GM03348 (cell line): ENCODE data around the gene LRRC53.

Experiments
- DNase-seq: peaks from one replicate; pipeline ENCODE4 v3.0.0; 2012; ENCODE audit warnings: low spot score

LRRC53 gene

GRCh38 chr1:74512170-74512915 is at the start of gene LRRC53:
LRRC53 (minus strand) TSS chr1:74512611; CDS start chr1:74483349, 29,262 bp downstream.
- DNase-seq: no peak

- no peak for DNase-seq
Observed at GRCh38 chr1:74549932-74550331, 37.5 kb upstream of the LRRC53 start.

DNA sequence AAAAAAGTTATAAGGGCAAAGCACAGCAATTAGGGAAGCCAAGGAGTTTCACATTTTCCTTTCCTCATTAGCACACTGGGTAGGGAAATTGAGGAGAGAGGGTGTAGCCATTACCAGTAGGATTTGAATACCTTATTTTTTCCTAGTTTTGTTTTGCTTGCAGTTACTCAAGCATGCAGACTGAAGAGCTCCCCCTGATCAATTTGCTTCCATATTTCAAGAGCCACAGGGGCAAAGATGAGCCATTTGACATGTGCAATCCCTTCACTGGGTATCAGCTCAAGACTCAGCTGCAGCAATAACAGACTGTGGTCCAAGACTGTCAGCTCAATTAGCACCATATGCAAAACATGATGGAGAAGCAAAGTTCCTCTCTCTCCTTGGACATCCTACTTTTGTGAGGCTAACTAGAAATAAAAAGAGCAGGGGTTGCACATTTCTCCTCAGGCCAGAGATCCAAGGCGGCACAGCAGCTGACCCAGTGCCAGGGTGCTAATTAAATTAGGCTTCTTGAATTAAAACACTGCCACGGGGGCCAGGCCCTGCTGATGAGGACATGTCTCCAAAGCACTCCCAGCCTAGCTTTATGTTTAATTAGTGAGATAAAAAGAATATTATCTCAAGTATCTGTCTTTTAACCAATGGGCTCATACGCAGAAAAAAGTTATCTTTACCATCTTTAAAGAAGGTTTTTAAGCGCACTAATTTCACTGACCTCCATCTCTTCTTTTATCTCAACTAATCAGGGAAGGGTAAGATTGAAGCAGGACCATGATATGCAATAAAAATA is 36.7 kb upstream of the LRRC53 start:
- no peak for DNase-seq

DNA sequence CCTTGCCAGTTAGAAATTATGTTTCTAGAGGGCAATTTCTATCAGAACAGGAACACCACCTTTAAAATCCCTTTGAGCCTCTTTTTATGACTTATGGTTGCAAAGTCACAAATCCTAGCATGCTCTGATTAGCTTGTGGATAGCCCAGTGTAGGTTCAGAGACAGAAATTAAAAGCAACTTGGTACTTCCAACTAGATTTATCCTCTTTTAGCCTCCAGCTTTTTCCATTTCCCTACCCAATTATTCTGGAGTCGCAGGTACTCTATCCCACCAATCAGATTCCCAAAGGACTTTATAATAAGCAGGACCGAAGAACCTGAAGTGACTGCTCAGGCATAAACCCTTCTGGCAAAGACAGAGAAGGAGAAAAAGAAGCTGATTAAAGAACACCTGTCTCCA is 33.4 kb upstream of the LRRC53 start:
- DNase-seq: no peak

GRCh38 chr1:74534241-74534640 is 21.8 kb upstream of the LRRC53 start:
- DNase-seq: peak; percentile 47

DNA sequence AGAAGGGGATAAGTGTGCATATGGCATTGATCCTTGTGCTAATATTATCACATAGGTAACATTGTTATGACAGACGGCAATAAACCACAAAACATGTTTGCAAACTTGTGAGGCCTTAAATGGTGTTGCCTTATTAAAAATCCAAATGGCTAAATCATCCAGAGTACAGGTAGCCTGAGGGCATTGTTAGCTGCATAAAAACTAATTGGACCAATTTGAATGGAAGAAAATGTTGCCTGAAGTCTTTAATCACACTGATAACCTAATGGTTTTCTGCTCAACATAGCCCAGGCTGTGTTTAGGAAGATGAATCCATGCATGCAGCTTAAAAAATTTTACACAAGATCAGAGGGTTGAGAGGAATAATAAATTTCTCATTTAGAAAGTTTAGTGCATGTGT is 19.4 kb upstream of the LRRC53 start:
- DNase-seq: no peak

DNA sequence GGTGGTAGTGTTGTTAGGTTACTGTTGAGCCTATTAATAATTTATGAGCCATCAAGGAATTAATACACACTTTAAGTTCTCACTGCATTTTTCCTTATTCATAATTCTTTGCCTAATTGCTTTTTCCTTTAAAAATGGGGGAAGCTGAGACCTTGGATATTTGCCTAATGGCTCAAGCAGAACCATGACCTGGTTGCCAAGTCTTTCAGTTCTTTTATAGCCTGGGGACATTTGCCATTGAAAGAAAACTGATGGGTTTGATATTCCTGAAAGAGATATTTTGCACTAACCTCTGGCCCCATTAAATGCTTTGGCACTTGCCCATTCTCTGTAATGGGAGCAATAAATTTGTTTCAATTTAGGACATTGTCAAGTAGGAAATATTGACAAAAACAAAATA is 18.5 kb upstream of the LRRC53 start:
- no peak for DNase-seq

- no peak for DNase-seq
Observed at GRCh38 chr1:74528123-74528522, 15.7 kb upstream of the LRRC53 start.

GRCh38 chr1:74526708-74527107 is 14.3 kb upstream of the LRRC53 start:
- no peak for DNase-seq

GRCh38 chr1:74523873-74524480 is 11.6 kb upstream of the LRRC53 start:
- DNase-seq: no peak

- DNase-seq: no peak
Observed at GRCh38 chr1:74522148-74522547, 9.7 kb upstream of the LRRC53 start.

DNA sequence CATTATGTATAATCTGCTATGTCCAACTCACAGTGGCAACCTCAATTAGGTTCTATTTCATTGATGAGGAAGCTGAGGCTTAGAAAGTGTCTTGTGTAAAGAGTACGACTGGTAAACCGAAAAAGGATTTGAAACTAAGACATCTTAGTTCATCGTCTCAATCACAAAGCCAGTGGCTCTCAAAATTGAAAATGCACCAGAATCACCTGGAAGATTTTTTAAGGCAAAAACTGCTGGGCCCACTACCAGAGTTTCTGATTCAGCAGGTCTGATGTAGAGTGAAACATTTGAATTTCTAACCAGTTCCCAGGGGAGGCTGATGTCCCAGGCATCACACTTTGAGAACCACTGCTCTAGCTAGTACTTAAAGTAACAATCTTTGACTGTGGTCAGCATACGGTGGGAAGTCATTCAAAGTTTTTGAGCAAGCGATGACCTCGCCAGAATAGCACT is 5.2 kb upstream of the LRRC53 start:
- DNase-seq: no peak

DNA sequence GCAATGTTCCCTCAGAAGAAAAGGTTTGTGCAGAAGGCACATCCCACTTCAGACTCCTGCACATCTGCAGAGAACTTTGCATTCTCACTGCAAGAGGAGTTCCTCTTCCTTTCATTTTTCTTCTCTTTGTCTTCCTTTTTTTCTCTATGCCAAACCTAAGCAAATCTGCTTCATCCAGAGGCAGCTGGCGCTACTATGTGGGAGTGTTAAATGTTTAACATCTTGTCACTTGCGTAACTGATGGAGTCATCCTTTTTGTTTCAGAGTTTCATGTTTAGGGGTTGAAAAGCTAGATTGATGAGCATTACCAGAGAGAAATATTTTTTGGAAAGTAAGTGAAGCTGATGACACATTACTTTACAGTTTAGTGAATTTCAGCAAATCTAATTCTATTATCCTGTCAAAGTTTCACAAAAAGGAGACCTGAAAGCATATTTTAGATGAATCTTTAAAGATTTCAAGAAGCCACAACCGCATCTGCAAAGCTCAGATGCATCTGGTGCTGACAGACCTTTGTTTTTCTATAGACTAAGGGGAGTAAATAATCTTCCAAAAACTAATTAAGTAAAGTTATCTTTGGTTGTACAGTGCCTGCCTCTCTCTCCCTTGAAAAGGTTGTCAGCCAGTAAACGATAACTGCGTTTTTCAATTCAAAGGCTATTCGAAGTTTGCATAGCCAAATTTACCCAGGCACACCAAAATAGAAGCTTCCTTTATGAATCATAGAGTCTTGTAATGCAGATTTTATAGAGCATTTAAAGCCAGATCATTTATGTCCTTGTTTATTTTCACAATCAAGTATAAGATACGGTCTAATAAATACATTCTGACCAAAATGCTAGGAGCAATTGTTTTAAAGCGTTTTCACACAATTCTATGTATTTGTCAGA is 1.2 kb upstream of the LRRC53 start:
- peak; percentile 6 for DNase-seq

GRCh38 chr1:74508449-74508848 is 4.0 kb downstream of the LRRC53 start:
- DNase-seq: no peak

DNA sequence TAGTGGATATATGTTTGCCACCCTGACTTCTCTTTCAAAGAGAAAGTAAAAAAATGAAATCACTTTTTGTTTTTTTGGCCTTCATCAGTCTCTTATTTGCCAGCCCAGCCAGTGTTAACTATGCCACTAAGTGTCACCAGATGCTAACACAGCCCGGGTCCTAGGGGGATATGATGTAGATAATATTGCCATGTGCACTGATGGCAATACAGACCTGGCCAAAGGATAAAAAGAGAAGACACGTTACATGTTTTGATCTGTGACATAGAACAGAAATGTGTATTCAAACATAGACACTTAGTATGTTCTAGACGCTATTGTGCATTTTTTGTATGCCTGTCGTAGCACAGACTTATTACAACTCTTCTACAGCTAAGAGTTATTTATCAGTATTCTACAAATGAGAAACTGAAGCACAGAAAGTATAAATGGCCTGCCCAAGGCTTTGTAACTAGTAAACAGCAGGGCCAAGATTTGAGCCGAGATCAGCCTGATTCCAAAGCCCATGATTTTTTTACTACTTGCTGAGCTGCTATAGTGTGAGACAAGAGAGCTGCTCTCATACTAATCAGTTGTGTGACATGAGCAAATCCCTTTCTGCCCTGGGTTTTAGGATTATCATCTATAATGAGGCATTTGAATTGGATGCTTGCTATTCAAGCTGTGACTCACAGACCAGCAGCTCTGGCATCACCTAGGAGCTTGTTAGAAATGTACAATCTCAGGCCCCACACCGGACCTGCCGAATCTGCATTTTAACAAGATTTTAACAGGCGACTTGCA is 6.3 kb downstream of the LRRC53 start:
- DNase-seq: no peak

GRCh38 chr1:74504933-74505512 is 7.4 kb downstream of the LRRC53 start:
- DNase-seq: no peak

GRCh38 chr1:74504125-74504932 is 8.1 kb downstream of the LRRC53 start:
- peak; percentile 39 for DNase-seq

DNA sequence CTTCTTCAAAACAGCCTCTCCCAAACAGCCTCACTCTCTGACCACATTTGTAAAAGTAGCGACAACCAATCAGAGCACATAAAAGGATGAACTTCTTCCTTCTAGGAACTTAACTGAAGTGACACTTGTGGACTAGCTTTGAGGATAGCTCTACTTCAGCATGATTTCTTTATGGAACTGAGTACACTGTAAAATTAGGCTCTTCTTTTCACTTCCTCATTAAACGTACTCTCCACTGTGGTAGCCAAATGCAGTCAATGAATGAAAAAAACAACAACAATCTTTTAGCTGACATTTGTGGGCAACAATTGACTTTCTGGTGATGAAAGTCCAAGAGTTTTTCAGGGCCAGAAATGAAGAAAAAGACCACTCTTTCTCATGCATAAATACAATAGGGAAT is 9.6 kb downstream of the LRRC53 start:
- no peak for DNase-seq

GRCh38 chr1:74502432-74502831 is 10.0 kb downstream of the LRRC53 start:
- peak; percentile 39 for DNase-seq

DNA sequence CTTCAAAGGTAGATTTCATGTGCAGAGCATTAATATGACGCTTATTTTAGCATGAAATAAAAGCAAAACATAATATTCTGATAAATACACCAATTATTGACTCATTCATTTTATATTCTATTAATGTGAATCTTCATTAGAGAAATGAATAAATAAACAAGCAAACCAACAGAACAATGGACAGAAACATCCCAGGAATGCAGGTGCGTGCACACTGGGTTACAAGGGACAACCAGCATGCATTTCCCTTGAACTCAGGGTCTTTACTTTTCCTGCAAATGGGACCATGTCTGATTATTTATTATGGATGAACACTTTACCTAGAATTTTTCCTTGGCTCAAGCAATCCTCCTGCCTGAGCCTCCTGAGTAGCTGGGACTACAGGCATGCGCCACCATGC is 13.5 kb downstream of the LRRC53 start:
- DNase-seq: no peak
